RWPE2 (cell line): ENCODE results near the gene TTC27.
A peak's percentile ranks its signal among the peaks of the same experiment; 100 is the strongest.

ENCODE experiments used
- ATAC-seq: fragments of 200-7000 bp; cut with Tn5 transposase; 3 replicates; pipeline ENCODE4 v1.9.1; 2021; ENCODE audit warnings: low read depth
- DNase-seq: peaks from one replicate; pipeline ENCODE4 v3.0.0-alpha.2; 2020; ENCODE audit warnings: low spot score
- H3K27ac ChIP-seq: fragments of 450-650 bp; 2 replicates; pipeline ENCODE4 v1.5.1; 2017; ENCODE audit warnings: mild to moderate bottlenecking; ENCODE audit not compliant: poor library complexity, severe bottlenecking
- H3K27me3 ChIP-seq: fragments of 250-450 bp; sonication (Bioruptor Pico); 2 replicates; pipeline ENCODE4 v1.5.1; 2021; ENCODE audit warnings: mild to moderate bottlenecking, moderate library complexity; ENCODE audit not compliant: insufficient read depth, poor library complexity, severe bottlenecking
- H3K36me3 ChIP-seq: fragments of 250-450 bp; sonication (Bioruptor Pico); 2 replicates; pipeline ENCODE4 v1.5.1; 2020; ENCODE audit warnings: low read depth, mild to moderate bottlenecking, moderate library complexity
- H3K4me1 ChIP-seq: fragments of 250-450 bp; sonication (Bioruptor Pico); 2 replicates; pipeline ENCODE4 v1.5.1; 2021; ENCODE audit warnings: mild to moderate bottlenecking, moderate library complexity; ENCODE audit not compliant: insufficient read depth, poor library complexity, severe bottlenecking
- H3K4me3 ChIP-seq: fragments of 250-450 bp; sonication (Bioruptor Pico); 2 replicates; pipeline ENCODE4 v1.5.1; 2021; ENCODE audit warnings: mild to moderate bottlenecking, moderate library complexity; ENCODE audit not compliant: severe bottlenecking
- H3K9me3 ChIP-seq: fragments of 250-450 bp; sonication (Bioruptor Pico); 2 replicates; pipeline ENCODE4 v1.5.1; 2021; ENCODE audit warnings: mild to moderate bottlenecking, moderate library complexity; ENCODE audit not compliant: severe bottlenecking
- TF ChIP-seq, protein P1 (sequence below): fragments of 450-650 bp; IDR thresholded peaks from one replicate; pipeline ENCODE4 v1.5.1; 2017; ENCODE audit warnings: mild to moderate bottlenecking, moderate library complexity; ENCODE audit not compliant: poor library complexity, severe bottlenecking

The TTC27 gene

DNA sequence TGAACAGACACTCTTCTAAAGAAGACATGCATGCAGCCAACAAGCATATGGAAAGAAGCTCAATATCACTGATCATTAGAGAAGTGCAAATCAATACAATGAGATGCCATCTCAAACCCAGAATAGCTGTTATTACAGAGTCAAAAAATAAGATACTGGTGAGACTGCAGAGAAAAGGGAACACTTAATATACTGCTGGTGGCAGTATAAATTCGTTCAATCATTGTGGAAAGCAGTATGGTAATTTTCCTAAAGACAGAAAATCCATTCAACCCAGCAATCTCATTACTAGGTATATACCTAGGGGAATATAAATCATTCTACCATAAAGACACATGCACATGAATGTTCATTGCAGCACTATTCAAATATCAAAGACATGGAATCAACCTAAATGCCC is 202.3 kb downstream of the TTC27 start:
- ATAC-seq (no peak), DNase-seq (no peak)
- no peaks in the 10 kb centered on the region for H3K36me3 ChIP-seq
- H3K27ac ChIP-seq = no peak overlapping the region
- no peaks in the 10 kb centered on the region for H3K9me3 ChIP-seq
- H3K4me1 ChIP-seq = peaks cover 2% of the 10 kb centered on the region
- no peaks in the 10 kb centered on the region for H3K27me3 ChIP-seq
- no peak overlapping the region for H3K4me3 ChIP-seq
- TF ChIP-seq, protein P1, sequence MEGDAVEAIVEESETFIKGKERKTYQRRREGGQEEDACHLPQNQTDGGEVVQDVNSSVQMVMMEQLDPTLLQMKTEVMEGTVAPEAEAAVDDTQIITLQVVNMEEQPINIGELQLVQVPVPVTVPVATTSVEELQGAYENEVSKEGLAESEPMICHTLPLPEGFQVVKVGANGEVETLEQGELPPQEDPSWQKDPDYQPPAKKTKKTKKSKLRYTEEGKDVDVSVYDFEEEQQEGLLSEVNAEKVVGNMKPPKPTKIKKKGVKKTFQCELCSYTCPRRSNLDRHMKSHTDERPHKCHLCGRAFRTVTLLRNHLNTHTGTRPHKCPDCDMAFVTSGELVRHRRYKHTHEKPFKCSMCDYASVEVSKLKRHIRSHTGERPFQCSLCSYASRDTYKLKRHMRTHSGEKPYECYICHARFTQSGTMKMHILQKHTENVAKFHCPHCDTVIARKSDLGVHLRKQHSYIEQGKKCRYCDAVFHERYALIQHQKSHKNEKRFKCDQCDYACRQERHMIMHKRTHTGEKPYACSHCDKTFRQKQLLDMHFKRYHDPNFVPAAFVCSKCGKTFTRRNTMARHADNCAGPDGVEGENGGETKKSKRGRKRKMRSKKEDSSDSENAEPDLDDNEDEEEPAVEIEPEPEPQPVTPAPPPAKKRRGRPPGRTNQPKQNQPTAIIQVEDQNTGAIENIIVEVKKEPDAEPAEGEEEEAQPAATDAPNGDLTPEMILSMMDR = no peak

DNA sequence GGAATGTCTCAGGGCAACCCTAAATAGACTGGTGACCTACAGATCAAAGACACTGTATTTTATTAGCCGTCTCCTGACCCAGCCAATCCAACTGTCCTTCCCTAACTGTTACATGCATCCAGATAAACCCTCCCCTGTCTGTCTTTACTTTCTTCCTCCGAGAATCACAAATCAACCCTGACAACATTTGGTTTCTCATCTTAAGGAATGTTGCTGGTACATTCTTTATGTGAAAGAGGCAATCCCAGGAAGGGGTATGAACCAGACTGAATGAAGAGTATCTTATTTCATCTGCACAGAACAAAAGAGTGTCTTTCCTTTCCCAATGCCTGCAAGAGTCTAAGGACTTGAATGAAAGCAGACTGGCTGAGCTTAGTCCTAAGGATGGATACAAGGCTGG is 205.0 kb downstream of the TTC27 start:
- no peak for DNase-seq
- Histone ChIP-seq H3K4me1 (no peaks in the 10 kb centered on the region), H3K36me3 (no peaks in the 10 kb centered on the region), H3K27ac (no peak overlapping the region), H3K4me3 (no peak overlapping the region), H3K9me3 (no peaks in the 10 kb centered on the region), H3K27me3 (no peaks in the 10 kb centered on the region)
- ATAC-seq = peak; percentile 73
- TF ChIP-seq, protein P1 = no peak

DNA sequence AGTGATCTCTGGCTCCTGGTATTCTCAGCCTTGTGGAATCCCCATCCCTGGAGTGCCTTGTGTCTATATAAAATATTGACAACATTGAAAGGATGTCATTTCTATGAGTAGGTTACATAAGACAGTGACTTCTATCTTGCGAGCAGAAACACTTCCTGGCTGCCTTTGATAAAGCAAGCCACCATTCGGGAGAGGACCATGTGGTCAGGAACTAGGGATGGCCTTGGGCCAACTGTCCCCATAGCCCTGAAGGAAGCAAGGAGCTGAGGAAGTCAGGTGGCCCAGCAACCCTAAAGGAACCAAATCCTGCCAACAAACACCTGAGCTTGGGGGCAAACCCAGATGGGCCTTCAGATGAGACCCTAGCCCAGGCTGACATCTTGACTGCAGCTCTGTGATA is 205.9 kb downstream of the TTC27 start:
- Histone ChIP-seq H3K4me3 (no peak overlapping the region), H3K4me1 (no peaks in the 10 kb centered on the region), H3K27me3 (no peaks in the 10 kb centered on the region), H3K36me3 (no peaks in the 10 kb centered on the region), H3K9me3 (no peaks in the 10 kb centered on the region), H3K27ac (no peak overlapping the region)
- DNase-seq (no peak), ATAC-seq (no peak)
- TF ChIP-seq, protein P1 = no peak

DNA sequence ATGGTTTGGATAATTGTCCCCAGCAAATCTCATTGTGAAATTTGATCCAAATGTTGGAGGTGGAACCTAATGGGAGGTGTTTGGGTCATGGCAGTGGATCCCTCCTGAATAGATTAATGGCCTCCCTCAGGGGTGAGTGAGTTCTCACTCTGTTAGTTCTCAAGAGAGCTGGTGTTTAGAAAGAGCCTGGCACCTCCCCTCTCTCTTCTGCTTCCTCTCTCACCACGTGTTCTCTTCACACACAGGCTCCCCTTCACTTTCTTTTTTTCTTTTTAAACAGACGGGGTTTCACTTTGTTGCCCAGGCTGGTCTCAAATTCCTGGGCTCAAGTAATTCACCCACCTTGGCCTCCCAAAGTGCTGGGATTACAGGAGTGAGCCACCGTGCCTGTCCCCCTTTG is 207.3 kb downstream of the TTC27 start:
- Histone ChIP-seq H3K4me1 (no peaks in the 10 kb centered on the region), H3K4me3 (no peak overlapping the region), H3K27me3 (no peaks in the 10 kb centered on the region), H3K27ac (no peak overlapping the region), H3K9me3 (no peaks in the 10 kb centered on the region), H3K36me3 (no peaks in the 10 kb centered on the region)
- no peak for ATAC-seq
- TF ChIP-seq, protein P1 = no peak
- DNase-seq = no peak

DNA sequence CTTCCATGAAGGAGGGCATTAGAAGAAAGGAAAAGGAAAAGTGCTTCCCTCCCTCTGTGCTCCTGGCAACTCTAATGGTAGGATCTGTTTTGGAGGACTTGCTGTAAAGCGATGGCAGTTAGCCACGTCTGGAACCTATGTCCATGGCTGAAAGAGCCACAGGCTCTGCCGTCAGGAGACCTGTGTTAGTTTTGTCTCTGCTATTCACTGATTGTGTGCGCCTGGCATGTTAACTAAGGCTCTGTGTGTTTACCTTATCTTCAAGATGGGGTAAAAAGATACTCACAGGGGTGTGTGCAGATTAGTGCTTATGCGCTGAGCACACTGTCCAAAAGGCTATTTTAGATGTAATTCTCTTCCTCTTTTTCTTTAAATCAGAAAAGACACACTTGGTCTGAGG is 209.1 kb downstream of the TTC27 start:
- TF ChIP-seq, protein P1 = no peak
- H3K4me1 ChIP-seq = no peaks in the 10 kb centered on the region
- no peaks in the 10 kb centered on the region for H3K36me3 ChIP-seq
- H3K9me3 ChIP-seq = no peaks in the 10 kb centered on the region
- no peaks in the 10 kb centered on the region for H3K27me3 ChIP-seq
- H3K27ac ChIP-seq = no peak overlapping the region
- DNase-seq = no peak
- H3K4me3 ChIP-seq = no peak overlapping the region
- ATAC-seq = no peak
